H9 (cell line): Measurements from ENCODE around the gene AMER3. TPM values are rescaled to one million over a fixed set of nuclear protein-coding genes. Genes with fewer than 3 reads are reported as not detected.
A peak's percentile ranks its signal among the peaks of the same experiment; 100 is the strongest.
"Not testable (repeated sequence)": the region's sequence is repeated elsewhere in the genome, so short reads cannot be mapped to it uniquely, and the experiment has no call there.

ENCODE experiments used
- DNase-seq: peaks from one replicate; pipeline ENCODE4 v3.0.0-alpha.2; 2017
- H2AFZ ChIP-seq: one replicate; pipeline ENCODE4 v1.6.1; 2013; ENCODE audit warnings: mild to moderate bottlenecking, low read length, control low read depth, moderate library complexity
- H2AK5ac ChIP-seq: 2 replicates; pipeline ENCODE4 v1.6.1; 2013; ENCODE audit warnings: low read length, control low read depth, mixed read lengths; ENCODE audit not compliant: insufficient read length
- H2BK120ac ChIP-seq: one replicate; pipeline ENCODE4 v1.6.1; 2013; ENCODE audit warnings: low read depth, mild to moderate bottlenecking, low read length, control low read depth, inconsistent platforms; ENCODE audit not compliant: poor library complexity, severe bottlenecking
- H2BK12ac ChIP-seq: 2 replicates; pipeline ENCODE4 v1.6.1; 2013; ENCODE audit warnings: low read length, control low read depth, mixed read lengths, low read depth; ENCODE audit not compliant: insufficient read length
- H2BK15ac ChIP-seq: 2 replicates; pipeline ENCODE4 v1.6.1; 2013; ENCODE audit warnings: low read depth, low read length, control low read depth
- H2BK20ac ChIP-seq: one replicate; pipeline ENCODE4 v1.6.1; 2013; ENCODE audit warnings: low read depth, mild to moderate bottlenecking, low read length, control low read depth, inconsistent platforms; ENCODE audit not compliant: poor library complexity, severe bottlenecking
- H2BK5ac ChIP-seq: 2 replicates; pipeline ENCODE4 v1.6.1; 2013; ENCODE audit warnings: low read length, control low read depth, mixed read lengths; ENCODE audit not compliant: insufficient read length
- H3K14ac ChIP-seq: 2 replicates; pipeline ENCODE4 v1.6.1; 2013; ENCODE audit warnings: low read length, control low read depth; ENCODE audit not compliant: insufficient read depth
- H3K18ac ChIP-seq: 2 replicates; pipeline ENCODE4 v1.6.1; 2013; ENCODE audit warnings: low read depth, mild to moderate bottlenecking, mixed read lengths, low read length, control low read depth; ENCODE audit not compliant: insufficient read length
- H3K23ac ChIP-seq: 2 replicates; pipeline ENCODE4 v1.6.1; 2013; ENCODE audit warnings: low read length, control low read depth, mixed read lengths, low read depth; ENCODE audit not compliant: insufficient read length
- H3K23me2 ChIP-seq: 2 replicates; pipeline ENCODE4 v1.6.1; 2013; ENCODE audit warnings: low read depth, mild to moderate bottlenecking, mixed read lengths, low read length, control low read depth; ENCODE audit not compliant: insufficient read length, poor library complexity, severe bottlenecking
- H3K27ac ChIP-seq: 2 replicates; pipeline ENCODE4 v1.5.1; 2013; ENCODE audit warnings: low read length, control low read depth, mixed read lengths, low read depth; ENCODE audit not compliant: insufficient read length
- H3K27me3 ChIP-seq: 2 replicates; pipeline ENCODE4 v1.6.1; 2013; ENCODE audit warnings: low read length, control low read depth, inconsistent platforms; ENCODE audit not compliant: insufficient read depth
- H3K4ac ChIP-seq: 2 replicates; pipeline ENCODE4 v1.6.1; 2013; ENCODE audit warnings: low read depth, mild to moderate bottlenecking, control low read depth, inconsistent platforms, low read length, moderate library complexity
- H3K4me1 ChIP-seq: 2 replicates; pipeline ENCODE4 v1.6.1; 2013; ENCODE audit warnings: low read length, control low read depth, inconsistent platforms; ENCODE audit not compliant: insufficient read depth
- H3K4me2 ChIP-seq: 2 replicates; pipeline ENCODE4 v1.6.1; 2013; ENCODE audit warnings: low read length, control low read depth, mixed read lengths; ENCODE audit not compliant: insufficient read length, insufficient read depth
- H3K56ac ChIP-seq: 2 replicates; pipeline ENCODE4 v1.6.1; 2013; ENCODE audit warnings: low read depth, mild to moderate bottlenecking, mixed read lengths, low read length, control low read depth; ENCODE audit not compliant: insufficient read length
- H3K79me1 ChIP-seq: 2 replicates; pipeline ENCODE4 v1.6.1; 2013; ENCODE audit warnings: low read depth, mild to moderate bottlenecking, moderate library complexity, low read length, control low read depth, inconsistent platforms; ENCODE audit not compliant: insufficient read depth, poor library complexity, severe bottlenecking
- H3K79me2 ChIP-seq: 2 replicates; pipeline ENCODE4 v1.6.1; 2013; ENCODE audit warnings: low read length, control low read depth, inconsistent platforms; ENCODE audit not compliant: insufficient read depth
- H3K9ac ChIP-seq: 2 replicates; pipeline ENCODE4 v1.6.1; 2013; ENCODE audit warnings: low read length, control low read depth, mixed read lengths; ENCODE audit not compliant: insufficient read length; ENCODE audit errors: extremely low read depth
- H3K9me3 ChIP-seq: one replicate; pipeline ENCODE4 v1.6.1; 2013; ENCODE audit warnings: low read depth, low read length, inconsistent platforms; ENCODE audit not compliant: control insufficient read depth
- H3T11ph ChIP-seq: one replicate; pipeline ENCODE4 v1.6.1; 2013; ENCODE audit warnings: mild to moderate bottlenecking, low read length, control low read depth, inconsistent platforms
- H4K20me1 ChIP-seq: one replicate; pipeline ENCODE4 v1.6.1; 2013; ENCODE audit not compliant: control insufficient read depth, insufficient read length, insufficient read depth
- H4K5ac ChIP-seq: 2 replicates; pipeline ENCODE4 v1.6.1; 2013; ENCODE audit warnings: low read depth, mild to moderate bottlenecking, mixed read lengths, low read length, control low read depth; ENCODE audit not compliant: insufficient read length
- H4K8ac ChIP-seq: replicated peaks from 2 replicates; pipeline ENCODE4 v1.6.1; 2013; ENCODE audit warnings: low read length, control low read depth, mixed read lengths, low read depth; ENCODE audit not compliant: insufficient read length
- H4K91ac ChIP-seq: 2 replicates; pipeline ENCODE4 v1.6.1; 2013; ENCODE audit warnings: low read depth, mild to moderate bottlenecking, moderate library complexity, mixed read lengths, low read length, control low read depth; ENCODE audit not compliant: insufficient read length
- H3K27ac Mint-ChIP-seq, 3 experiments: 2 replicates in 2 of 3; 3 replicates in 1 of 3; pipeline ENCODE4 v1.8.0; 2020 to 2021; ENCODE audit warnings: mixed read lengths in 3 of 3, mild to moderate bottlenecking in 1 of 3, moderate library complexity in 1 of 3
- H3K27me3 Mint-ChIP-seq: 2 replicates; pipeline ENCODE4 v1.8.0; 2021; ENCODE audit warnings: low read depth, mild to moderate bottlenecking, moderate library complexity, mixed read lengths
- H3K36me3 Mint-ChIP-seq, 3 experiments: 2 replicates in 2 of 3; 3 replicates in 1 of 3; pipeline ENCODE4 v1.8.0; 2020 to 2021; ENCODE audit warnings: low read depth in 3 of 3, mixed read lengths in 3 of 3; ENCODE audit not compliant: insufficient read depth in 1 of 3
- H3K4me1 Mint-ChIP-seq, 2 experiments: 2 replicates each; pipeline ENCODE4 v1.8.0; 2020; ENCODE audit warnings: mixed read lengths in 2 of 2
- H3K4me3 Mint-ChIP-seq, 2 experiments: 2 replicates in 1 of 2; 3 replicates in 1 of 2; pipeline ENCODE4 v1.8.0; 2020 to 2021; ENCODE audit warnings: mild to moderate bottlenecking in 2 of 2, mixed read lengths in 2 of 2, moderate library complexity in 1 of 2
- H3K9me3 Mint-ChIP-seq, 2 experiments: 2 replicates in 1 of 2; 3 replicates in 1 of 2; pipeline ENCODE4 v1.8.0; 2020; ENCODE audit warnings: mild to moderate bottlenecking in 2 of 2, mixed read lengths in 2 of 2, moderate library complexity in 1 of 2
- CTCF ChIP-seq: fragments of 200-600 bp; sonication (generic); conservative IDR thresholded peaks from 3 replicates; pipeline ENCODE4 v1.8.0; 2021; ENCODE audit warnings: antibody characterized with exemption, mild to moderate bottlenecking
- WGBS: extraction: QIAGEN DNeasy Blood & Tissue Kit; methylation state at CpG from one replicate; pipeline ENCODE4 v1.1.7; 2013; ENCODE audit warnings: missing lambda C conversion rate, low lambda C conversion rate, mixed read lengths; ENCODE audit not compliant: insufficient read length; ENCODE audit errors: extremely low coverage; 5-methylcytosine and 5-hydroxymethylcytosine counted together
- long read RNA-seq: library from polyadenylated mRNA; unstranded; transcript quantifications from one replicate; pipeline ENCODE4 v2.0.0, GENCODE V29; 2020
- total RNA-seq: library from RNA; stranded (reverse); gene quantifications from 2 replicates; pipeline ENCODE4 v1.2.1, GENCODE V29; 2021

AMER3 gene
- 0.59 TPM in 2 replicates for total RNA-seq
- long read RNA-seq: 0 reads

- WGBS: no CpG with 5 or more reads among the region's 43 CpGs
Measured at GRCh38 chr2:130755256-130756052, at the start of gene AMER3. Gene AMER3 (plus strand): TSS chr2:130755540. CDS start chr2:130762073, 6,533 bp downstream.

GRCh38 chr2:130714795-130715194, 40.5 kb upstream of the AMER3 start:
- H2BK20ac ChIP-seq, H2BK12ac ChIP-seq, H3K4ac ChIP-seq, H2AK5ac ChIP-seq, H3K36me3 Mint-ChIP-seq, H3K4me1 Mint-ChIP-seq, H3K27me3 ChIP-seq, H3K4me2 ChIP-seq, H3K9me3 Mint-ChIP-seq, H3K9ac ChIP-seq, H3K23ac ChIP-seq, H4K20me1 ChIP-seq, H3K4me1 ChIP-seq, H2BK15ac ChIP-seq, DNase-seq, H3K9me3 ChIP-seq, H4K91ac ChIP-seq, H3K27ac Mint-ChIP-seq, H4K8ac ChIP-seq, H3K56ac ChIP-seq, H3K79me1 ChIP-seq, H3T11ph ChIP-seq, H3K23me2 ChIP-seq, H4K5ac ChIP-seq, H3K18ac ChIP-seq, H2BK5ac ChIP-seq, H3K14ac ChIP-seq, H3K27me3 Mint-ChIP-seq, H3K4me3 Mint-ChIP-seq, H3K79me2 ChIP-seq, H2AFZ ChIP-seq, H3K27ac ChIP-seq, H2BK120ac ChIP-seq: not testable (repeated sequence)
- no CpG with 5 or more reads among the region's 2 CpGs for WGBS

More at GRCh38 chr2:130755256-130756052, at the start of gene AMER3:
- H3K9ac ChIP-seq: no peak within 1 kb of the TSS
- H3K18ac ChIP-seq: no peak within 1 kb of the TSS
- H4K20me1 ChIP-seq: no peaks in the 10 kb centered on the region
- no peak within 1 kb of the TSS for H3K56ac ChIP-seq
- H2BK5ac ChIP-seq: no peak within 1 kb of the TSS
- Mint-ChIP-seq H3K27ac (no peak within 1 kb of the TSS; a peak in 1 of 7 replicates), H3K4me3 (peak within 1 kb of the TSS; percentile 79 to 90), H3K36me3 (no peaks in the 10 kb centered on the region; a peak in 1 of 7 replicates), H3K27me3 (peaks cover 61% of the 10 kb centered on the region), H3K9me3 (no peaks in the 10 kb centered on the region; a peak in 1 of 5 replicates), H3K4me1 (peaks cover 19 to 20% of the 10 kb centered on the region in 2 experiments)
- H3K79me1 ChIP-seq: no peaks in the 10 kb centered on the region
- no peak within 1 kb of the TSS for H4K91ac ChIP-seq
- H3K79me2 ChIP-seq: no peaks in the 10 kb centered on the region
- no peak within 1 kb of the TSS for H2AFZ ChIP-seq
- H3K14ac ChIP-seq: no peak within 1 kb of the TSS
- no peak within 1 kb of the TSS for H3K27ac ChIP-seq
- no peak within 1 kb of the TSS for H2AK5ac ChIP-seq
- H2BK12ac ChIP-seq: no peak within 1 kb of the TSS
- no peak for TF ChIP-seq CTCF
- no peak within 1 kb of the TSS for H4K5ac ChIP-seq
- H3K4me2 ChIP-seq: peak within 1 kb of the TSS; percentile 68
- no peaks in the 10 kb centered on the region for H3K9me3 ChIP-seq
- H3K27me3 ChIP-seq: peaks cover 3% of the 10 kb centered on the region; the same call in 1 of the 2 replicates
- no peak within 1 kb of the TSS for H3T11ph ChIP-seq
- peak; percentile 81 for DNase-seq
- H4K8ac ChIP-seq: no peak within 1 kb of the TSS
- no peak within 1 kb of the TSS for H2BK15ac ChIP-seq
- H3K4ac ChIP-seq: no peak within 1 kb of the TSS
- no peak within 1 kb of the TSS for H2BK20ac ChIP-seq
- no peak within 1 kb of the TSS for H3K23ac ChIP-seq
- H2BK120ac ChIP-seq: no peak within 1 kb of the TSS
- H3K23me2 ChIP-seq: peaks cover 12% of the 10 kb centered on the region
- H3K4me1 ChIP-seq: no peaks in the 10 kb centered on the region
